H9 (cell line): ENCODE data around the gene SELENOK. TPM values are rescaled to one million over a fixed set of nuclear protein-coding genes. Genes with fewer than 3 reads are reported as not detected.

Source experiments
- DNase-seq: peaks from one replicate; pipeline ENCODE4 v3.0.0-alpha.2; 2017
- H2AFZ ChIP-seq: one replicate; pipeline ENCODE4 v1.6.1; 2013; ENCODE audit warnings: mild to moderate bottlenecking, low read length, control low read depth, moderate library complexity
- H2AK5ac ChIP-seq: 2 replicates; pipeline ENCODE4 v1.6.1; 2013; ENCODE audit warnings: low read length, control low read depth, mixed read lengths; ENCODE audit not compliant: insufficient read length
- H2BK120ac ChIP-seq: one replicate; pipeline ENCODE4 v1.6.1; 2013; ENCODE audit warnings: low read depth, mild to moderate bottlenecking, low read length, control low read depth, inconsistent platforms; ENCODE audit not compliant: poor library complexity, severe bottlenecking
- H2BK12ac ChIP-seq: 2 replicates; pipeline ENCODE4 v1.6.1; 2013; ENCODE audit warnings: low read length, control low read depth, mixed read lengths, low read depth; ENCODE audit not compliant: insufficient read length
- H2BK15ac ChIP-seq: 2 replicates; pipeline ENCODE4 v1.6.1; 2013; ENCODE audit warnings: low read depth, low read length, control low read depth
- H2BK20ac ChIP-seq: one replicate; pipeline ENCODE4 v1.6.1; 2013; ENCODE audit warnings: low read depth, mild to moderate bottlenecking, low read length, control low read depth, inconsistent platforms; ENCODE audit not compliant: poor library complexity, severe bottlenecking
- H2BK5ac ChIP-seq: 2 replicates; pipeline ENCODE4 v1.6.1; 2013; ENCODE audit warnings: low read length, control low read depth, mixed read lengths; ENCODE audit not compliant: insufficient read length
- H3K14ac ChIP-seq: 2 replicates; pipeline ENCODE4 v1.6.1; 2013; ENCODE audit warnings: low read length, control low read depth; ENCODE audit not compliant: insufficient read depth
- H3K18ac ChIP-seq: 2 replicates; pipeline ENCODE4 v1.6.1; 2013; ENCODE audit warnings: low read depth, mild to moderate bottlenecking, mixed read lengths, low read length, control low read depth; ENCODE audit not compliant: insufficient read length
- H3K23ac ChIP-seq: 2 replicates; pipeline ENCODE4 v1.6.1; 2013; ENCODE audit warnings: low read length, control low read depth, mixed read lengths, low read depth; ENCODE audit not compliant: insufficient read length
- H3K23me2 ChIP-seq: 2 replicates; pipeline ENCODE4 v1.6.1; 2013; ENCODE audit warnings: low read depth, mild to moderate bottlenecking, mixed read lengths, low read length, control low read depth; ENCODE audit not compliant: insufficient read length, poor library complexity, severe bottlenecking
- H3K27ac ChIP-seq: 2 replicates; pipeline ENCODE4 v1.5.1; 2013; ENCODE audit warnings: low read length, control low read depth, mixed read lengths, low read depth; ENCODE audit not compliant: insufficient read length
- H3K27me3 ChIP-seq: 2 replicates; pipeline ENCODE4 v1.6.1; 2013; ENCODE audit warnings: low read length, control low read depth, inconsistent platforms; ENCODE audit not compliant: insufficient read depth
- H3K4ac ChIP-seq: 2 replicates; pipeline ENCODE4 v1.6.1; 2013; ENCODE audit warnings: low read depth, mild to moderate bottlenecking, control low read depth, inconsistent platforms, low read length, moderate library complexity
- H3K4me1 ChIP-seq: 2 replicates; pipeline ENCODE4 v1.6.1; 2013; ENCODE audit warnings: low read length, control low read depth, inconsistent platforms; ENCODE audit not compliant: insufficient read depth
- H3K4me2 ChIP-seq: 2 replicates; pipeline ENCODE4 v1.6.1; 2013; ENCODE audit warnings: low read length, control low read depth, mixed read lengths; ENCODE audit not compliant: insufficient read length, insufficient read depth
- H3K56ac ChIP-seq: 2 replicates; pipeline ENCODE4 v1.6.1; 2013; ENCODE audit warnings: low read depth, mild to moderate bottlenecking, mixed read lengths, low read length, control low read depth; ENCODE audit not compliant: insufficient read length
- H3K79me1 ChIP-seq: 2 replicates; pipeline ENCODE4 v1.6.1; 2013; ENCODE audit warnings: low read depth, mild to moderate bottlenecking, moderate library complexity, low read length, control low read depth, inconsistent platforms; ENCODE audit not compliant: insufficient read depth, poor library complexity, severe bottlenecking
- H3K79me2 ChIP-seq: 2 replicates; pipeline ENCODE4 v1.6.1; 2013; ENCODE audit warnings: low read length, control low read depth, inconsistent platforms; ENCODE audit not compliant: insufficient read depth
- H3K9ac ChIP-seq: 2 replicates; pipeline ENCODE4 v1.6.1; 2013; ENCODE audit warnings: low read length, control low read depth, mixed read lengths; ENCODE audit not compliant: insufficient read length; ENCODE audit errors: extremely low read depth
- H3K9me3 ChIP-seq: one replicate; pipeline ENCODE4 v1.6.1; 2013; ENCODE audit warnings: low read depth, low read length, inconsistent platforms; ENCODE audit not compliant: control insufficient read depth
- H3T11ph ChIP-seq: one replicate; pipeline ENCODE4 v1.6.1; 2013; ENCODE audit warnings: mild to moderate bottlenecking, low read length, control low read depth, inconsistent platforms
- H4K20me1 ChIP-seq: one replicate; pipeline ENCODE4 v1.6.1; 2013; ENCODE audit not compliant: control insufficient read depth, insufficient read length, insufficient read depth
- H4K5ac ChIP-seq: 2 replicates; pipeline ENCODE4 v1.6.1; 2013; ENCODE audit warnings: low read depth, mild to moderate bottlenecking, mixed read lengths, low read length, control low read depth; ENCODE audit not compliant: insufficient read length
- H4K8ac ChIP-seq: replicated peaks from 2 replicates; pipeline ENCODE4 v1.6.1; 2013; ENCODE audit warnings: low read length, control low read depth, mixed read lengths, low read depth; ENCODE audit not compliant: insufficient read length
- H4K91ac ChIP-seq: 2 replicates; pipeline ENCODE4 v1.6.1; 2013; ENCODE audit warnings: low read depth, mild to moderate bottlenecking, moderate library complexity, mixed read lengths, low read length, control low read depth; ENCODE audit not compliant: insufficient read length
- H3K27ac Mint-ChIP-seq, 3 experiments: 2 replicates in 2 of 3; 3 replicates in 1 of 3; pipeline ENCODE4 v1.8.0; 2020 to 2021; ENCODE audit warnings: mixed read lengths in 3 of 3, mild to moderate bottlenecking in 1 of 3, moderate library complexity in 1 of 3
- H3K27me3 Mint-ChIP-seq: 2 replicates; pipeline ENCODE4 v1.8.0; 2021; ENCODE audit warnings: low read depth, mild to moderate bottlenecking, moderate library complexity, mixed read lengths
- H3K36me3 Mint-ChIP-seq, 3 experiments: 2 replicates in 2 of 3; 3 replicates in 1 of 3; pipeline ENCODE4 v1.8.0; 2020 to 2021; ENCODE audit warnings: low read depth in 3 of 3, mixed read lengths in 3 of 3; ENCODE audit not compliant: insufficient read depth in 1 of 3
- H3K4me1 Mint-ChIP-seq, 2 experiments: 2 replicates each; pipeline ENCODE4 v1.8.0; 2020; ENCODE audit warnings: mixed read lengths in 2 of 2
- H3K4me3 Mint-ChIP-seq, 2 experiments: 2 replicates in 1 of 2; 3 replicates in 1 of 2; pipeline ENCODE4 v1.8.0; 2020 to 2021; ENCODE audit warnings: mild to moderate bottlenecking in 2 of 2, mixed read lengths in 2 of 2, moderate library complexity in 1 of 2
- H3K9me3 Mint-ChIP-seq, 2 experiments: 2 replicates in 1 of 2; 3 replicates in 1 of 2; pipeline ENCODE4 v1.8.0; 2020; ENCODE audit warnings: mild to moderate bottlenecking in 2 of 2, mixed read lengths in 2 of 2, moderate library complexity in 1 of 2
- WGBS: extraction: QIAGEN DNeasy Blood & Tissue Kit; methylation state at CpG from one replicate; pipeline ENCODE4 v1.1.7; 2013; ENCODE audit warnings: missing lambda C conversion rate, low lambda C conversion rate, mixed read lengths; ENCODE audit not compliant: insufficient read length; ENCODE audit errors: extremely low coverage; 5-methylcytosine and 5-hydroxymethylcytosine counted together
- total RNA-seq: library from RNA; stranded (reverse); gene quantifications from 2 replicates; pipeline ENCODE4 v1.2.1, GENCODE V29; 2021
- TF ChIP-seq, protein P1 (sequence below): fragments of 200-600 bp; sonication (generic); conservative IDR thresholded peaks from 3 replicates; pipeline ENCODE4 v1.8.0; 2021; ENCODE audit warnings: antibody characterized with exemption, mild to moderate bottlenecking

The SELENOK gene
- total RNA-seq, 1 experiment from 2014 or later: 34.6 TPM

DNA sequence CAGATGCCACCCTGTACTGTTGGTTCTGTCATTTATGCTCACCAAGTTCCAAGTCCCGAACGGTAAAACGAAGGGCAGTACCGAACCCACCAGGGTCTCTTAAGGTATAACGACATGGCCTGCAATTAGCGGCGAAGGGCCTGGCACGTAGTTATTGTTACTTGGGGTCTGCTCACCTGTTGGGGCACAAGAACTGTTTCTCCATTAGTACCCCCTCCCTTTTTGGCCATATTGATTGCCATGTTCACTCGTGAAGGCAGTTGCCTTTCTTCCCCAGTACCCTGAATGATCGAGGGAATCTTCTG lies 44.9 kb downstream of the SELENOK start:
- H3T11ph ChIP-seq: no peak overlapping the region
- no peaks in the 10 kb centered on the region; a peak in 2 of 7 replicates for H3K36me3 Mint-ChIP-seq
- TF ChIP-seq, protein P1, sequence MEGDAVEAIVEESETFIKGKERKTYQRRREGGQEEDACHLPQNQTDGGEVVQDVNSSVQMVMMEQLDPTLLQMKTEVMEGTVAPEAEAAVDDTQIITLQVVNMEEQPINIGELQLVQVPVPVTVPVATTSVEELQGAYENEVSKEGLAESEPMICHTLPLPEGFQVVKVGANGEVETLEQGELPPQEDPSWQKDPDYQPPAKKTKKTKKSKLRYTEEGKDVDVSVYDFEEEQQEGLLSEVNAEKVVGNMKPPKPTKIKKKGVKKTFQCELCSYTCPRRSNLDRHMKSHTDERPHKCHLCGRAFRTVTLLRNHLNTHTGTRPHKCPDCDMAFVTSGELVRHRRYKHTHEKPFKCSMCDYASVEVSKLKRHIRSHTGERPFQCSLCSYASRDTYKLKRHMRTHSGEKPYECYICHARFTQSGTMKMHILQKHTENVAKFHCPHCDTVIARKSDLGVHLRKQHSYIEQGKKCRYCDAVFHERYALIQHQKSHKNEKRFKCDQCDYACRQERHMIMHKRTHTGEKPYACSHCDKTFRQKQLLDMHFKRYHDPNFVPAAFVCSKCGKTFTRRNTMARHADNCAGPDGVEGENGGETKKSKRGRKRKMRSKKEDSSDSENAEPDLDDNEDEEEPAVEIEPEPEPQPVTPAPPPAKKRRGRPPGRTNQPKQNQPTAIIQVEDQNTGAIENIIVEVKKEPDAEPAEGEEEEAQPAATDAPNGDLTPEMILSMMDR: no peak
- H3K27ac ChIP-seq: no peak overlapping the region
- H3K27me3 Mint-ChIP-seq: peaks cover 26% of the 10 kb centered on the region
- H3K79me1 ChIP-seq: no peaks in the 10 kb centered on the region
- H3K18ac ChIP-seq: no peak overlapping the region
- peak overlapping the region; percentile 66 to 83 for H3K4me3 Mint-ChIP-seq
- H3K4me1 Mint-ChIP-seq: peaks cover 36 to 41% of the 10 kb centered on the region in 2 experiments
- H4K5ac ChIP-seq: no peak overlapping the region
- H3K79me2 ChIP-seq: no peaks in the 10 kb centered on the region
- H4K8ac ChIP-seq: no peak overlapping the region
- H2BK12ac ChIP-seq: no peak overlapping the region
- H3K4me2 ChIP-seq: peak overlapping the region; percentile 38
- H3K56ac ChIP-seq: no peak overlapping the region
- H2AFZ ChIP-seq: no peak overlapping the region
- no peak overlapping the region for H4K91ac ChIP-seq
- no peak overlapping the region for H2BK15ac ChIP-seq
- no peak overlapping the region for H2BK20ac ChIP-seq
- H2AK5ac ChIP-seq: no peak overlapping the region
- H3K4me1 ChIP-seq: peaks cover 7% of the 10 kb centered on the region; the same call in 1 of the 2 replicates
- no CpG with 5 or more reads among the region's 10 CpGs for WGBS
- H3K9me3 ChIP-seq: no peaks in the 10 kb centered on the region
- H3K23me2 ChIP-seq: peaks cover 4% of the 10 kb centered on the region
- no peaks in the 10 kb centered on the region for H4K20me1 ChIP-seq
- no peaks in the 10 kb centered on the region; a peak in 1 of 5 replicates for H3K9me3 Mint-ChIP-seq
- no peak overlapping the region for H3K9ac ChIP-seq
- H3K4ac ChIP-seq: no peak overlapping the region
- no peak overlapping the region for H2BK5ac ChIP-seq
- H3K23ac ChIP-seq: no peak overlapping the region
- H3K27ac Mint-ChIP-seq: no peak overlapping the region
- H3K14ac ChIP-seq: no peak overlapping the region
- peaks cover 9% of the 10 kb centered on the region; the same call in 1 of the 2 replicates for H3K27me3 ChIP-seq
- DNase-seq: no peak
- no peak overlapping the region for H2BK120ac ChIP-seq
